ENCODE data around the gene WWOX. TPM values are rescaled to one million over a fixed set of nuclear protein-coding genes. Genes with fewer than 3 reads are reported as not detected.
A peak's percentile ranks its signal among the peaks of the same experiment; 100 is the strongest.

WWOX gene
- total RNA-seq, 1 donor from 2014 or later, result 12.6 TPM

- TF ChIP-seq, protein P1, sequence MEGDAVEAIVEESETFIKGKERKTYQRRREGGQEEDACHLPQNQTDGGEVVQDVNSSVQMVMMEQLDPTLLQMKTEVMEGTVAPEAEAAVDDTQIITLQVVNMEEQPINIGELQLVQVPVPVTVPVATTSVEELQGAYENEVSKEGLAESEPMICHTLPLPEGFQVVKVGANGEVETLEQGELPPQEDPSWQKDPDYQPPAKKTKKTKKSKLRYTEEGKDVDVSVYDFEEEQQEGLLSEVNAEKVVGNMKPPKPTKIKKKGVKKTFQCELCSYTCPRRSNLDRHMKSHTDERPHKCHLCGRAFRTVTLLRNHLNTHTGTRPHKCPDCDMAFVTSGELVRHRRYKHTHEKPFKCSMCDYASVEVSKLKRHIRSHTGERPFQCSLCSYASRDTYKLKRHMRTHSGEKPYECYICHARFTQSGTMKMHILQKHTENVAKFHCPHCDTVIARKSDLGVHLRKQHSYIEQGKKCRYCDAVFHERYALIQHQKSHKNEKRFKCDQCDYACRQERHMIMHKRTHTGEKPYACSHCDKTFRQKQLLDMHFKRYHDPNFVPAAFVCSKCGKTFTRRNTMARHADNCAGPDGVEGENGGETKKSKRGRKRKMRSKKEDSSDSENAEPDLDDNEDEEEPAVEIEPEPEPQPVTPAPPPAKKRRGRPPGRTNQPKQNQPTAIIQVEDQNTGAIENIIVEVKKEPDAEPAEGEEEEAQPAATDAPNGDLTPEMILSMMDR (IDR thresholded peaks at IDR 0.05; ENCODE audit: insufficient read depth, low read length, severe bottlenecking), result no peak
- no peaks in the 10 kb centered on the region for H3K36me3 ChIP-seq (ENCODE audit: control insufficient read depth, insufficient read depth, low read length)
- FAIRE-seq, result no peak
Measured at GRCh38 chr16:78463591-78463990, 364.1 kb downstream of the WWOX start.

DNA sequence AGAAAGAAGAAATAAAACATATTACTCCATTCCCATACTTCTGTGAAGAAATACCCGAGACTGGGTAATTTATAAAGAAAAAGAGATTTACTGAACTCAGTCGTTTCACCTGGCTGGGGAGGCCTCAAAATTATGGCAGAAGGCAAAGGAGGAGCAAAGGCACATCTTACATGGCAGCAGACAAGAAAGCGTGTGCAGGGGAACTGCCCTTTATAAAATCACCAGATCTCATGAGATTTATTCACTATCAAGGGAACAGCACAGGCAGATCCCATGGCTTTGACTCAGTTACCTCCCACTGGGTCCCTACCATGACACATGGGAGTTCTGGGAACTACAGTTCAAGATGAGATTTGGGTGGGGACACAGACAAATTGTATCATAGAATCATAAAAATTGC, 365.4 kb downstream of the WWOX start:
- Histone ChIP-seq H3K27me3 (ENCODE audit: control insufficient read depth, insufficient read depth, low read length) (no peaks in the 10 kb centered on the region), H3K4me3 (ENCODE audit: low read depth, low read length) (no peak overlapping the region), H3K36me3 (ENCODE audit: control insufficient read depth, insufficient read depth, low read length) (no peaks in the 10 kb centered on the region)
- DNase-seq (ENCODE audit: low read depth), result no peak
- FAIRE-seq, result no peak
- TF ChIP-seq, protein P1 (IDR thresholded peaks at IDR 0.05; ENCODE audit: insufficient read depth, low read length, severe bottlenecking), result no peak

More at GRCh38 chr16:78463591-78463990, 364.1 kb downstream of the WWOX start:
- no peak for DNase-seq (ENCODE audit: low read depth)
- H3K27me3 ChIP-seq (ENCODE audit: control insufficient read depth, insufficient read depth, low read length), result no peaks in the 10 kb centered on the region
- H3K4me3 ChIP-seq (ENCODE audit: low read depth, low read length), result no peak overlapping the region

- no peaks in the 10 kb centered on the region for H3K36me3 ChIP-seq (ENCODE audit: control insufficient read depth, insufficient read depth, low read length)
- no peaks in the 10 kb centered on the region for H3K27me3 ChIP-seq (ENCODE audit: control insufficient read depth, insufficient read depth, low read length)
- TF ChIP-seq, protein P1 (IDR thresholded peaks at IDR 0.05; ENCODE audit: insufficient read depth, low read length, severe bottlenecking), result no peak
- FAIRE-seq (no peak), DNase-seq (ENCODE audit: low read depth) (no peak)
- no peak overlapping the region for H3K4me3 ChIP-seq (ENCODE audit: low read depth, low read length)
Measured at GRCh38 chr16:78465730-78466129, 366.3 kb downstream of the WWOX start.

DNA sequence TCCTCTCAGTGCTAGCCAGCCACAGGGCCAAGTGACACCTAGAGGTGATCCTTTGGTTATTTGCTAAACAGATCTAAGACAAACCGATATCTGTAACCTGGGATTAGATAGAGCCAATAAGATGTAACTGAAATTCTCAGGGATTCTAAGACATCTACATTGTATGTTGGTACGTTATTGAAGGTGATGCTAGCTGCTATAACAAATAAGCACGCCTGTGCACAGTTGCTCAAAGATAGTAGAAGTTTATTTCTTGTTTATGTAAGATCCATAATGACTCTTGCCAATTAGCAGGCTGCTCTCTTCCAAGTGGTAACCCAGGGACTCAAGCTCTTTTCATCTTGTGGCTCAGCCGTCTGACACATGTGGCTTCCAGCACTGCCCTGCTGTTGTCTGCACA, 370.3 kb downstream of the WWOX start:
- FAIRE-seq (no peak), DNase-seq (ENCODE audit: low read depth) (no peak)
- Histone ChIP-seq H3K27me3 (ENCODE audit: control insufficient read depth, insufficient read depth, low read length) (no peaks in the 10 kb centered on the region), H3K36me3 (ENCODE audit: control insufficient read depth, insufficient read depth, low read length) (no peaks in the 10 kb centered on the region), H3K4me3 (ENCODE audit: low read depth, low read length) (no peak overlapping the region)
- TF ChIP-seq, protein P1 (IDR thresholded peaks at IDR 0.05; ENCODE audit: insufficient read depth, low read length, severe bottlenecking), result no peak

DNA sequence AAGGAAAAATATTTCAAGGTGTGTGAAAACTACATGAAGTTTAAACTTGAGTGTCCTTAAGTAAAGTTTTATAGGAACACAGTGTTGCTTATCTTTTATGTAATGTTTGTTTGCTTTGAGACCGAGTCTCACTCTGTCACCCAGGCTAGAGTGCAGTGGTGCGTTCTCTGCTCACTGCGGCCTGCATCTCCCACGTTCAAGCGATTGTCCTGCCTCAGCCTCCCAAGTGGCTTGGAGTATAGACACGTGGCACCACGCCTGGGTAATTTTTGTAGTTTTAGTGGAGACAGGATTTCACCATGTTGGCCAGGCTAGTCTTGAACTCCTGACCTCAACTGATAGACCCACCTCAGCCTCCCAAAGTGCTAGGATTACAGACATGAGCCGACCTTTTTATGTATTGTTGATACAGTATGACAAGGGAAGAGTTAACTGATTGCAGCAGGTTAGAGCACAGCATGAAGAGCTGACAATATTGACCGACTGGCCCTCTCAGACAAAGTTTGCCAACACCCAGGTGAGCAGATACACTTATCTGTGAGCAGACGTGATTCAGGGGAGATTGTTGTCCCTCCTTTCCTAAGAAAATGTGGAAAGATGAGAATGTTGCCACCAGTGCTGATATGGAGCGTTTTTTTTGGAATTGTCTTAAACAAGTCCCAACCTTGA, 373.7 kb downstream of the WWOX start:
- DNase-seq (ENCODE audit: low read depth) (no peak), FAIRE-seq (peak; percentile 23)
- TF ChIP-seq, protein P1 (IDR thresholded peaks at IDR 0.05; ENCODE audit: insufficient read depth, low read length, severe bottlenecking), result no peak
- no peaks in the 10 kb centered on the region for H3K36me3 ChIP-seq (ENCODE audit: control insufficient read depth, insufficient read depth, low read length)
- no peak overlapping the region for H3K4me3 ChIP-seq (ENCODE audit: low read depth, low read length)
- no peaks in the 10 kb centered on the region for H3K27me3 ChIP-seq (ENCODE audit: control insufficient read depth, insufficient read depth, low read length)

DNA sequence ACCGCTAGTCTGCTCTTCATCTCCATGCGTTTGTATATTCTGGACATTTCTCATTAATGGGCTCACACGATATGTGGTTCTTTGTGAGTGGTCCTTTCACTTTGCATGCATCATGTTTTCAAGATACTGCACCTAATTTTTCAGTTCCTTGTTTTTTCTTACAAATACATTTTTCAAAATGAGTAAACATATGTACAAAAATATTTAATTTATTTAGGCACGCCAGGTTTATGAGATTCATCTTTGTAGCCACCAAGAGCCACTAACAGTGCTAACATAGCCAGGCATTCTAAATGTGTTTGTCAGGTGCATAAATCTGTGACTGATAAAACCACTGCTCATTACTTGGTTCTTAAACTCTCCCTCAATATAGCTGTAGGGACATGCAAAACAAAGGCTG, 375.3 kb downstream of the WWOX start:
- no peak for FAIRE-seq
- no peak overlapping the region for H3K4me3 ChIP-seq (ENCODE audit: low read depth, low read length)
- TF ChIP-seq, protein P1 (IDR thresholded peaks at IDR 0.05; ENCODE audit: insufficient read depth, low read length, severe bottlenecking), result no peak
- no peak for DNase-seq (ENCODE audit: low read depth)
- H3K36me3 ChIP-seq (ENCODE audit: control insufficient read depth, insufficient read depth, low read length), result no peaks in the 10 kb centered on the region
- H3K27me3 ChIP-seq (ENCODE audit: control insufficient read depth, insufficient read depth, low read length), result no peaks in the 10 kb centered on the region

Measured in bronchial epithelial cell (primary cell).